Testis (tissue), 2 donors: Measurements from ENCODE around the gene LPIN1.

Experiments
- CTCF ChIP-seq, 3 experiments: fragments of 450-650 bp in 2 of 3; fragments of 200-600 bp in 1 of 3; sonication (generic) in 1 of 3; IDR thresholded peaks; one replicate each; pipeline ENCODE4 v1.5.1; 2016 to 2019; ENCODE audit warnings: antibody characterized with exemption in 3 of 3, mild to moderate bottlenecking in 2 of 3, moderate library complexity in 1 of 3
- POLR2A ChIP-seq: fragments of 450-650 bp; IDR thresholded peaks from one replicate; pipeline ENCODE4 v1.6.1; 2017; ENCODE audit warnings: antibody characterized with exemption, mild to moderate bottlenecking, moderate library complexity

DNA sequence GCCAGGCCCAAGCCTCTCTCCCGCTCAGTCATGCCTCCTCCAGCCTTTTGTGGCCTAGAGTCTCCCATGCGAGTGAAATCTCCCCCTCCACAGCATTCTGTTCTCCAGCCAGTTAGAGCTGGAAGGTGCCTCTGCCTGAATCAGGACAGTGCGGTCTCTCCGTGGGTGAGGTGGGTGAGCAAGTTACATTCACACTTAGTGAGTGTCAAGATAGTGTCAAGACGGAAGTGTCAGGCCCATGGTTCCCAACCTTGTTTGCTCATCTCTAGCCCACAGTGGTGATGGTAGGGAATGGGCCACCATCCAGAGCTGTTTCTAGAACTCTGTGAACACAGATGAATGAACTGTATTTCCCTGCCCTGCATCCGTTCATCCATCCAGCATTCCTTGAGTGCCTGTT, 59.5 kb downstream of the LPIN1 start:
- TF ChIP-seq CTCF (IDR thresholded peaks at IDR 0.05) (no peak), POLR2A (no peak)
